K562 treated with DMSO at 1 percent for 12 hours (cell line): ENCODE measurements around the gene SPIC. TPM values are rescaled to one million over a fixed set of nuclear protein-coding genes. Genes with fewer than 3 reads are reported as not detected.

Experiments
- total RNA-seq: library from RNA; unstranded; fragments of 300-600 nt; gene quantifications from 2 replicates; pipeline ENCODE4 v1.2.3, GENCODE V29; 2022; ENCODE audit not compliant: insufficient read depth

SPIC gene
- total RNA-seq, result not detected in 2 replicates

DNA sequence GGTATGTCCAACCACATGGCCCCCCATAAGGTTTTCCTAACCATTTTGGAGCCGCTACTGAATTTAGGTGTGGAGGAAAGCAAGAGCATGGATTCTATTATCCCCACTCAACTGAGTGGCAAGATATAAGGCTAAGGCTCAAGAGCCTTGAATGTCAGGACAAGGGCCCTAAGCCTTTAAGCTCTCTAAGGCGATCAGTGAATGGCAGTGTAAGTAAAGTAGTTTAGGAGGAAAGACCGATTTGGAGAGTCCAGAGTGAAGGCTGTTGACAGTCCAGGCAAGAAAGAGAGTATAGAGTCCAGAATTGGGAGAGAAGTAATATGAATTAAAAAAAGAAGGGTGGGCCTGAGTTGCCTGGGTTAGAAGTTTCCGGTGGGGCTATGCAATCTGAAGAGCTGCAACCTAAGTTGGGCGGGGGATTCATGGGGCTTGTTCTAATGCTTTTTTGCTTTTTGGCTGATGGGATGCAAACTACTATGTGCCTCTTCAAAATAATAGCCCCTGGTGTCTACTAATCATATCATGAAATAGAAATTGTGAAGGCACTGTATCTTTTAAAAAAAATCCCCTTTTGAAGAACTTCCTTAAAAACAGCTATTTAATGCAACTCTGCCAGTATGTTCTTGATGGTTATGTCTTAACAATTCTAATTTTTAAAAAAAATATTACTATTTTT lies at the start of gene SPIC:
TSS of gene SPIC (plus strand) at position 626 of the 676 bp plus-strand sequence. CDS start 1,569 bp downstream, outside the sequence.

Other genes with a start within 250 kb of the SPIC start
- gene UTP20, start 195.2 kb upstream of the SPIC start, total RNA-seq, result 0.66 and 4.0 TPM in 2 replicates
- 18.0 and 37.0 TPM in 2 replicates for gene ARL1, start 67.6 kb upstream of the SPIC start, total RNA-seq
- not detected in 2 replicates for gene MYBPC1, start 119.6 kb downstream of the SPIC start, total RNA-seq
- 66.2 and 97.9 TPM in 2 replicates for gene CHPT1, start 222.3 kb downstream of the SPIC start, total RNA-seq